Liver (tissue), 2 donors: Measurements from ENCODE around the gene BRD3OS.

ENCODE experiments used
- EGR1 ChIP-seq, 2 donors: IDR thresholded peaks; 2 replicates each; pipeline ENCODE4 v1.6.1; 2016 to 2018; ENCODE audit warnings: antibody characterized with exemption in 2 of 2, low read depth in 2 of 2
- FOXA1 ChIP-seq: IDR thresholded peaks from 2 replicates; pipeline ENCODE4 v1.6.1; 2016; ENCODE audit warnings: antibody characterized with exemption
- RAD21 ChIP-seq, 2 donors: IDR thresholded peaks; 2 replicates each; pipeline ENCODE4 v1.6.1; 2016; ENCODE audit warnings: antibody characterized with exemption in 2 of 2, mild to moderate bottlenecking in 2 of 2
- donor health status: healthy.

GRCh38 chr9:134032456-134033222, 7.4 kb downstream of the BRD3OS start:
- TF ChIP-seq RAD21 (IDR thresholded peaks at IDR 0.05) = no peak
- no peak for TF ChIP-seq FOXA1
- TF ChIP-seq EGR1 (IDR thresholded peaks at IDR 0.05; ENCODE audit: low read depth in 2 of 2) = no peak
